ENCODE measurements around the gene RAB1A.

RAB1A gene

GRCh38 chr2:65039640-65040039 lies 90.3 kb downstream of the RAB1A start:
- FAIRE-seq (no peak), DNase-seq (ENCODE audit: insufficient read length) (no peak)
- TF ChIP-seq POLR2AphosphoS5 (IDR thresholded peaks at IDR 0.05; ENCODE audit: low read depth, low read length) (no peak), POLR2A (IDR thresholded peaks at IDR 0.05; ENCODE audit: low read depth, low read length) (no peak), TAF1 (IDR thresholded peaks at IDR 0.05; ENCODE audit: borderline replicate concordance, low read depth, low read length) (no peak)

GRCh38 chr2:65037178-65037577 lies 92.7 kb downstream of the RAB1A start:
- no peak for TF ChIP-seq POLR2A (IDR thresholded peaks at IDR 0.05; ENCODE audit: low read depth, low read length)
- TF ChIP-seq POLR2AphosphoS5 (IDR thresholded peaks at IDR 0.05; ENCODE audit: low read depth, low read length): no peak
- no peak for TF ChIP-seq TAF1 (IDR thresholded peaks at IDR 0.05; ENCODE audit: borderline replicate concordance, low read depth, low read length)
- FAIRE-seq: no peak

More at GRCh38 chr2:65037178-65037577, 92.7 kb downstream of the RAB1A start:
- no peak for DNase-seq (ENCODE audit: insufficient read length)
